Right cardiac atrium (tissue), 5 donors: ENCODE results near the gene C9orf152. TPM values are rescaled to one million over a fixed set of nuclear protein-coding genes. Genes with fewer than 3 reads are reported as not detected.

ENCODE experiments used
- ATAC-seq, 2 donors: fragments of 200-7000 bp; cut with Tn5 transposase; one replicate each; pipeline versions ENCODE4 v1.8.0 to v1.9.1; 2020; ENCODE audit warnings: moderate library complexity in 2 of 2, mild to moderate bottlenecking in 1 of 2
- DNase-seq, 3 donors: peaks; one replicate each; pipeline ENCODE4 v3.0.0-alpha.2; 2020
- H3K27ac ChIP-seq: one replicate; pipeline ENCODE4 v1.5.1; 2013; ENCODE audit warnings: mild to moderate bottlenecking, low read length, control low read depth, moderate library complexity
- H3K27me3 ChIP-seq: one replicate; pipeline ENCODE4 v1.6.1; 2013; ENCODE audit not compliant: control insufficient read depth, insufficient read depth
- H3K4me1 ChIP-seq: one replicate; pipeline ENCODE4 v1.6.1; 2013; ENCODE audit warnings: low read length; ENCODE audit not compliant: control insufficient read depth, insufficient read depth
- H3K4me3 ChIP-seq: one replicate; pipeline ENCODE4 v1.5.1; 2013; ENCODE audit warnings: low read length, control low read depth
- H3K9me3 ChIP-seq: one replicate; pipeline ENCODE4 v1.6.1; 2013; ENCODE audit warnings: low read length; ENCODE audit not compliant: control insufficient read depth
- WGBS: extraction: QIAGEN DNeasy Blood & Tissue Kit; methylation state at CpG from one replicate; pipeline ENCODE4 v1.1.7; 2013; 5-methylcytosine and 5-hydroxymethylcytosine counted together
- intact Hi-C, 4 donors: fragments of 100-400 bp; cut with DNase I; formaldehyde crosslinking; loops; one replicate each; pipeline versions ENCODE4 v1.11.0 to v1.14.0; 2022 to 2023
- polyA plus RNA-seq: library from polyadenylated mRNA; stranded (reverse); fragments of 200-250 nt; gene quantifications from one replicate; pipeline ENCODE4 v1.2.3, GENCODE V29; 2013
- total RNA-seq, 4 donors: library from RNA; stranded (reverse); fragmentation: NEBNext Ultra II Directional; extraction: Animal tissue kit (Norgen Biotek cat#: 25700); gene quantifications; one replicate each; pipeline ENCODE4 v1.2.1, GENCODE V29; 2021
- donor health status: healthy with polysubstance abuse.
- donor health status: DM: no; HTN: yes; CAD: no.
- donor health status: DM: no; HTN: no; CAD: no.
- donor health status: DM: no; HTN: yes; CAD: no; lungs with severe emphysema.
- donor health status: DM: yes; HTN: yes; CAD: no.

Gene C9orf152
- total and polyA plus RNA-seq, 5 donors = not detected

DNA sequence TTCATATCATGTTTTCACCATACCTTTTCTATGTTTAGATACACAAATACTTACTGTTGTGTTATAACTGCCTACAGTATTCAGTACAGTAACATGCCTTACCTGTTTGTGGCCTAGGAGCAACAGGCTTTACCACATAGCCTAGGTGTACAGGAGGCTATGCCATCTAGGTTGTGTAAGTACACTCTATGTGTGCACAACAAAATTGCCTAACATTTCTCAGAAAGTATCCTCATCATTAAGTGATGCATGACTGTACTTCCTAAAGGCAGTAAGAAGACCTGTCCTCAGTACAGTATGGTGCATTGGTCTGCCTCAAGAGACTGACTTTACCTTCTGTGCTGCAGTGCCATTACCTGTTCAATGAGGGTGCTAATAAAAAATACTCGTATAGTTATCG lies 40.4 kb upstream of the C9orf152 start:
- Histone ChIP-seq H3K4me3 (no peak overlapping the region), H3K27me3 (no peaks in the 10 kb centered on the region), H3K9me3 (no peaks in the 10 kb centered on the region), H3K27ac (no peak overlapping the region), H3K4me1 (no peaks in the 10 kb centered on the region)
- DNase-seq = no peak
- 97% methylated on average over 2 of the region's 2 CpGs for WGBS
- intact Hi-C loops = no loop called here
- ATAC-seq = peak in 1 of 2 donors; percentile 40

DNA sequence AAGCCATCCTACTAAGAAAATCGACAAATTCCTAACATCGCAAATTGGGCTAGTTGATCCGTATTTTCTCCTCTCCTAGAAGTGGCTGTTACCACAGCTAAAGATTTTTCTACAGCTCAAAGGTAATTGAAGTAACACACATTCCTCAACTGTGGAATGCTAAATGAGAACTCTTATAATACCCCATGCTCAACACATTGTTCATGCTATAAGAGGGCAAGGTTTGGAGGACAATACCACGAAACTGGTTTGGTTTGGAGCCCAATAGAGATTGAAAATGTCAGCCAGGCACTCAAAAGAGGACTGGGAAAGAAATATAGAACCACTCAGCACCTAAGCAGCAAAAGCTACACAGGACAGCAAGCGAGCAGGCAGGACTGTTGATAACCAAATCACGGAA lies 38.3 kb upstream of the C9orf152 start:
- ATAC-seq (no peak), DNase-seq (no peak)
- H3K9me3 ChIP-seq = no peaks in the 10 kb centered on the region
- intact Hi-C loops = no loop called here
- H3K27ac ChIP-seq = no peak overlapping the region
- no peak overlapping the region for H3K4me3 ChIP-seq
- no peaks in the 10 kb centered on the region for H3K4me1 ChIP-seq
- 90% methylated on average over 6 of the region's 6 CpGs for WGBS
- H3K27me3 ChIP-seq = no peaks in the 10 kb centered on the region

DNA sequence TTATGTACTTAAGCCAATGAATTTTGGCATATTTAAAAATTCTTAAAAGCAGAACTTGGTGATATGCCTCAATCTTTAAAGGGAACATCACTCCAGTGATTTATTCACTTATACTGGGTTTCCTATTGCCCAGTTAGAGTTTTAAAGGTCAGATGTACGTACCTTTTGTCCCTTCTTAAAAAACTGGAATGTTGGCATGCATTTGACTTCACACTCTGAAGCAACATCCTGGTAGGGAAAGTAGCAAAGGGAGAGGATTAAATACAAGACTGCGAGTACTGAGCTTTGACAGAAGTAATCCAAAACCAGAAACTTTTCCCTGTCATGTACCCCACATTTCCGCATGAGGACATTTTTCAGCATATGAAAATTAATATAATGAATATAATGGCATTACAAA lies 36.7 kb upstream of the C9orf152 start:
- intact Hi-C loops = no loop called here
- H3K4me3 ChIP-seq = no peak overlapping the region
- H3K9me3 ChIP-seq = no peaks in the 10 kb centered on the region
- no peak for ATAC-seq
- H3K4me1 ChIP-seq = no peaks in the 10 kb centered on the region
- 66% methylated on average over 3 of the region's 3 CpGs for WGBS
- no peaks in the 10 kb centered on the region for H3K27me3 ChIP-seq
- H3K27ac ChIP-seq = no peak overlapping the region
- no peak for DNase-seq

DNA sequence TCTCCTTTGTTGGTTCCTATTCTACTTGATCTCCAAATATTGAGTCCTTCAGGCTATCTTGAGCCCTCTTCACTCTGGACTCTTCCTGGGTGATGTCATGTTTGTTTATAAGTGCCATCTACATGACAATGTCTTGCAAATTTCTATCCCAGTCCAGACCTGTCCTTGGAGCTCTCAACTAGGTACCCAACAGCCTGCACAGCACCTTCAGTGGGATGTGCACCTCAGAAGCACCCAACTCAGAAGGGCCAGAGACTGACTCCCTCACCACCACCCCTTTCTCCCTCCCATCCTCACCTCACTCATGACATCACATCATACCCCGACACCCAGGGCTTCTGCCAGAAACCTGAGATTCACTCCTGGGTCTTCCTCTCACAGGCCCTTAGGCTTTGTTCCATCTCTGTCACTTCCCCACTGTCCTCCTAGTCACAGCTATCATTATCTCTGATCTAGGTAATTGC lies 33.9 kb upstream of the C9orf152 start:
- no peak for DNase-seq
- H3K27me3 ChIP-seq = no peaks in the 10 kb centered on the region
- no peaks in the 10 kb centered on the region for H3K9me3 ChIP-seq
- H3K27ac ChIP-seq = no peak overlapping the region
- intact Hi-C loops = no loop called here
- 93% methylated on average over 1 of the region's 1 CpG for WGBS
- no peak overlapping the region for H3K4me3 ChIP-seq
- no peaks in the 10 kb centered on the region for H3K4me1 ChIP-seq
- ATAC-seq = peak in 1 of 2 donors; percentile 14

DNA sequence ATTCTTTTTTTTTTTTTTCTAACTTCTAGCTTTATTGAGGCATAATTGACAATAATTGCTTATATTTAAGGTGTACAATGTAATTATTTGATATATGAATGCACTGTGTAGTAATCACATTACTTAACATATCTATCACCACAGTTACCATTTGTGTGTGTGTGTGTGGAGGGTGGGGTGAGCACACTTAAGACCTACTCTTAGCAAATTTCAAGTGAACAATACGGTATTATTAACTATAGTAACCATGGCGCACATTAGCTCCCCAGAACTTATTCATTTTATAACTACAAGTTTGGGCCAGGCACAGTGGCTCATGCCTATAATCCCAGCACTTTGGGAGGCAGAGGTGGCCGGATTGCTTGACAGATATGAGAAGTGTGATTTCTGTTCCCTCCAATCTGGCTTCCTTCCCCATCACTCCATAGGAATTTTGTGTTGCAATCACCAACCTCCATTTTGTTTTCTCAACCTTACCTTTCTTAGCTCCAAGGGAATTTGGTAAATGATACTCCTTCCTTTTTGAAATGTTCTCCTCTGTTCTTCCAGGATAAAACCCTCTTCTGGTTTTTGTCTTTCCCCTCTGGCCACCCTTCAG lies 33.4 kb upstream of the C9orf152 start:
- no peak overlapping the region for H3K4me3 ChIP-seq
- H3K9me3 ChIP-seq = no peaks in the 10 kb centered on the region
- H3K4me1 ChIP-seq = no peaks in the 10 kb centered on the region
- no peak for ATAC-seq
- H3K27ac ChIP-seq = no peak overlapping the region
- DNase-seq = no peak
- intact Hi-C loops = no loop called here
- 94% methylated on average over 3 of the region's 3 CpGs for WGBS
- H3K27me3 ChIP-seq = no peaks in the 10 kb centered on the region

DNA sequence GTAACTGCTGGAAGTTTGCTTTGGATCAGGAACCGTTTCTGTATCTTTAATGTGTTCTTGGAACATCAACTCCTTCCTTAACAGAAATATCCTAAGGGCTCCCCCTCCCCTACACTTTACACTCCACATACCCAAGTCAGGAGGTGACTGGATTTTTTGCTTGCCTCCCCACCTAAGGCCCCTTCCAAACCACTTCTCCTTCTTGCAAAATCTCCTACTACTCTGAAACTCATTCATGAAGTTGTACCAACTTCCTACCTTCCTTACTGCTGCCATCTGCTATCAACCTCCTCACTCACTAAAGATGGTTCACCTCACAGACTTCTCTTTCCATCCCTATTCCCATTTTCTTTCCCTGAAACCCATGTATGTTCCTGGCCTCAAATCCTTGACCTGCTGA lies 32.2 kb upstream of the C9orf152 start:
- H3K4me1 ChIP-seq = no peaks in the 10 kb centered on the region
- DNase-seq (no peak), ATAC-seq (no peak)
- no peak overlapping the region for H3K27ac ChIP-seq
- H3K4me3 ChIP-seq = no peak overlapping the region
- no peaks in the 10 kb centered on the region for H3K9me3 ChIP-seq
- intact Hi-C loops = no loop called here
- no peaks in the 10 kb centered on the region for H3K27me3 ChIP-seq
- WGBS = 46% methylated on average over 1 of the region's 1 CpG

DNA sequence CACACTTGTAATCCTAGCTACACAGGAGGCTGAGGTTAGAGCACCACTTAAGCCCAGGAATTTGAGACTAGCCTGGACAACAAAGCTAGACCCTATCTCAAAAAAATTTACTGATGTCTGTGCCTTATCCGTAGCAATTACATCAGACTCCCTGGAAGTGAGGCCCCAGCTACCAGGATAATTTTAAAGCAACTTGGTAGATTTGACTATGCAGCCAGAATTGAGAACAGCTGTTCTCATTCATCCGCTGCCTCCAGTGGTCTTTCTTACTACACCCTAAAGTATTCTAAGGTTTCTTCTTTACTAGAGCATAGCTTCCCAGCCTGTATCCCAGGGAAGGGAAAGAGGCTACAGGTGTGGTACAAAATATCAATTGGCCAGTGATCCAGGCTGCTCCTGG lies 20.4 kb upstream of the C9orf152 start:
- intact Hi-C loops = no loop called here
- ATAC-seq (no peak), DNase-seq (no peak)
- H3K27ac ChIP-seq = no peak overlapping the region
- no peaks in the 10 kb centered on the region for H3K4me1 ChIP-seq
- no peak overlapping the region for H3K4me3 ChIP-seq
- WGBS = 70% methylated on average over 2 of the region's 2 CpGs
- no peaks in the 10 kb centered on the region for H3K9me3 ChIP-seq
- H3K27me3 ChIP-seq = no peaks in the 10 kb centered on the region

DNA sequence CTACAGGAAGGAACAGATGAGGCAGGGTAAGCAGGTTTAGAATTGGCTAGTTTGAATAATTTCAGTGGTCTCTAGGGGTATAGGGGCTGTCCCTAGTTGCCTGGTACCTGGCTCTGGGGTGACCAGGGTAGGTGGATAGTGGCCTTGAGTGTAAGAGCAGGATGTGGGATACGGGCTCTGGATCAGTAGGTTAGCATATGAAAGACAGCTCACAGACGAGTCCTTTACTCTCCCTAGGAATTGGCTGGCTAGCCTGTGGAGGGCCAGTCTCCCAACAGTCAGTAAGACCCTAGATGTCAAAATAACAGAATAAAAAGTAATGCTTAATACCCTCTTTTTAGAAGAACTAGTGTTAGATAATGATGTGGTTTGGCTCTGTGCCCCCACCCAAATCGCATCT lies 16.6 kb upstream of the C9orf152 start:
- intact Hi-C loops = no loop called here
- ATAC-seq (no peak), DNase-seq (no peak)
- Histone ChIP-seq H3K27me3 (no peaks in the 10 kb centered on the region), H3K4me1 (no peaks in the 10 kb centered on the region), H3K4me3 (no peak overlapping the region), H3K27ac (no peak overlapping the region), H3K9me3 (no peaks in the 10 kb centered on the region)
- WGBS = 83% methylated on average over 3 of the region's 3 CpGs

DNA sequence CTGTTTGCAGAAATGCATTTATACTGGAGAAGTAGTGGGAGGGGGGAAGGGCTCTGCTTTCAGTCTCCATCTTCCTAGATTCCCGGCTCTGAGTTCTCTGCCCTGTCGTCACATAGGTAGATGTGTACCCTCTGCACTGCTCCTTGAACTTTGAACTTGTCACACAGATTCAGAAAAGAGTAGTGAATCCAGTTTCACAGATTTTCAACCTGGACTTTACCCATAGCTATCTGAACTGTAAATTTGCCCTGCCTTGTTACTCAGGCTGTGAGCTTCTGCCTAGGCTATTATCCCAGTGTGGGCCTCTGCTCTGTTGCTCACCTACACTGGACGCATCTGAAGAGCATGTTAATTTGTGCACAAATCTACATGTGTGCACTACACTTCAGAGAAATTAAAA lies 12.8 kb upstream of the C9orf152 start:
- Histone ChIP-seq H3K4me3 (no peak overlapping the region), H3K27me3 (no peaks in the 10 kb centered on the region), H3K9me3 (no peaks in the 10 kb centered on the region), H3K27ac (no peak overlapping the region), H3K4me1 (no peaks in the 10 kb centered on the region)
- ATAC-seq (no peak), DNase-seq (no peak)
- WGBS = 91% methylated on average over 3 of the region's 3 CpGs
- intact Hi-C loops = no loop called here

DNA sequence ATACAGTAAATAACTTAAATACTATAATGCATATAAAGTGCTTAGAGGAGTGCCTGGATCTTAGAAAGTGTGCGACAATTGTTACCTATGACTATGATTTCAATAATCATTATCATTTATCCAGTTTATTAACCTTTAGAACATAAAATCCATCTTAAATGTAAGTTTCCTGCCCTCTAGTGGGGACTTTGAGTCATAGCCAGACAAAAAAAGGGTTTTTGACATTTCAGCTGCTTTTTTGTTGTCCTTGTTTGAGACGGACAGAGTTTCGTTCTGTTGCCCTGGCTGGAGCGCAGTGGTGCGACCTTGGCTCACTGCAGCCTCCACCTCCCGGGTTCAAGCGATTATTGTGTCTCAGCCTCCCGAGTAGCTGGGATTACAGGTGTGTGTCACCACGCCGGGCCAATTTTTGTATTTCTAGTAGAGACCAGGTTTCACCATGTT lies 9.7 kb upstream of the C9orf152 start:
- Histone ChIP-seq H3K27ac (no peak overlapping the region), H3K4me1 (no peaks in the 10 kb centered on the region), H3K4me3 (no peak overlapping the region), H3K27me3 (no peaks in the 10 kb centered on the region), H3K9me3 (no peaks in the 10 kb centered on the region)
- ATAC-seq (no peak), DNase-seq (no peak)
- intact Hi-C loops = loop anchor here in 1 of 4 donors (5.0 kb wide), 1 partner anchor 315 kb away; no protein-coding TSS in a partner anchor
- WGBS = 25% methylated on average over 10 of the region's 10 CpGs

DNA sequence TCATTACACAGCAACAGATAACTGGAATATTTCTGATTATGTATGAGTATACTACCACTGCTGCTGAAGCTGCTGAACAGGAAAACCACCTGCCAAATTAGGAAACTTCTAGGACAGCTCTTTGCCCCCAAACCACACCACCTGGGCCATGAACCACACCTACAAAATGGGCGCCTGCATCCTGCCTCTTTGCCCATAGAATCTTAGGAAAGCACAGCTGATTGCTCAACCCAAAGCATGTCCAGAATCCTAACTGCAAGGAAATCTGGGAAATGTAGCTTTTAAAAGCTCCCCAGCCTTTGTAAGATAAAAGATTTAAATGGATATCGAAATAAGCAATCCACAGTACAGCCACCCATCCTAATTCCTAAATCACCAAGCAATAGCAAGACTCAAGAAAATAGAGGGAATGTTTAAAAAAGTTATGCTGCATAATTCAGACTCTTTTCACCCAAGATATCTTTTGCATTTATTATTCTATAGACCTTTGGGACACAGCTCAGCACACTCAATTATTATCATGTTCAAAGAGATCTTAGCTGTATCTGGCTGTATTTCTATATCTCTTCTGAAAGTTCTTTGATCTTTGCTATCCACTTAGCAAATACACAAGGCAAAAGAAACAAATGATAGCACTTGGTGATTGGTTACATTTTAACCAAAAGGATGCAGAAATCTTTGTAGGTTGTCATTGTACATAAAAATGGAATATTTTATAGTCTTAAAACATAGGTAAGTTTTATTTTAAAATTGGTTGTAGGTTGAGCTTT lies 6.8 kb upstream of the C9orf152 start:
- H3K9me3 ChIP-seq = no peaks in the 10 kb centered on the region
- no peak overlapping the region for H3K27ac ChIP-seq
- no peak for ATAC-seq
- H3K4me3 ChIP-seq = no peak overlapping the region
- WGBS = 82% methylated on average over 2 of the region's 2 CpGs
- H3K4me1 ChIP-seq = no peaks in the 10 kb centered on the region
- DNase-seq = no peak
- intact Hi-C loops = loop anchor here in 1 of 4 donors (5.0 kb wide), 1 partner anchor 312 kb away; no protein-coding TSS in a partner anchor
- H3K27me3 ChIP-seq = no peaks in the 10 kb centered on the region
